ENCODE data around the gene PACC1. TPM values are rescaled to one million over a fixed set of nuclear protein-coding genes. Genes with fewer than 3 reads are reported as not detected.
"Not testable (repeated sequence)": the region's sequence is repeated elsewhere in the genome, so short reads cannot be mapped to it uniquely, and the experiment has no call there.

The PACC1 gene
- polyA plus RNA-seq, 1 experiment, result 10.6 TPM

GRCh38 chr1:212397171-212397570, 17.5 kb downstream of the PACC1 start:
- Histone ChIP-seq H3K4me3 (ENCODE audit: low read depth, low read length) (no peak overlapping the region), H3K9me3 (ENCODE audit: control insufficient read depth, insufficient read depth, low read length) (peaks cover 6% of the 10 kb centered on the region; the same call in 1 of the 2 replicates), H3K27ac (ENCODE audit: low read depth, low read length) (no peak overlapping the region), H3K27me3 (ENCODE audit: control insufficient read depth, insufficient read depth, low read length) (no peaks in the 10 kb centered on the region)
- DNase-seq (ENCODE audit: low read depth, low spot score), result no peak
- TF ChIP-seq, protein P1, sequence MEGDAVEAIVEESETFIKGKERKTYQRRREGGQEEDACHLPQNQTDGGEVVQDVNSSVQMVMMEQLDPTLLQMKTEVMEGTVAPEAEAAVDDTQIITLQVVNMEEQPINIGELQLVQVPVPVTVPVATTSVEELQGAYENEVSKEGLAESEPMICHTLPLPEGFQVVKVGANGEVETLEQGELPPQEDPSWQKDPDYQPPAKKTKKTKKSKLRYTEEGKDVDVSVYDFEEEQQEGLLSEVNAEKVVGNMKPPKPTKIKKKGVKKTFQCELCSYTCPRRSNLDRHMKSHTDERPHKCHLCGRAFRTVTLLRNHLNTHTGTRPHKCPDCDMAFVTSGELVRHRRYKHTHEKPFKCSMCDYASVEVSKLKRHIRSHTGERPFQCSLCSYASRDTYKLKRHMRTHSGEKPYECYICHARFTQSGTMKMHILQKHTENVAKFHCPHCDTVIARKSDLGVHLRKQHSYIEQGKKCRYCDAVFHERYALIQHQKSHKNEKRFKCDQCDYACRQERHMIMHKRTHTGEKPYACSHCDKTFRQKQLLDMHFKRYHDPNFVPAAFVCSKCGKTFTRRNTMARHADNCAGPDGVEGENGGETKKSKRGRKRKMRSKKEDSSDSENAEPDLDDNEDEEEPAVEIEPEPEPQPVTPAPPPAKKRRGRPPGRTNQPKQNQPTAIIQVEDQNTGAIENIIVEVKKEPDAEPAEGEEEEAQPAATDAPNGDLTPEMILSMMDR (IDR thresholded peaks at IDR 0.05; ENCODE audit: low read depth, low read length), result no peak
- POLR2A ChIA-PET, result no interaction called here
- CTCF ChIA-PET, result interaction anchor here (1.1 kb wide), 2 partner anchors 59 to 362 kb away, joined by 4 to 5 read pairs; partner anchors contain the start of genes DTL and INTS7

DNA sequence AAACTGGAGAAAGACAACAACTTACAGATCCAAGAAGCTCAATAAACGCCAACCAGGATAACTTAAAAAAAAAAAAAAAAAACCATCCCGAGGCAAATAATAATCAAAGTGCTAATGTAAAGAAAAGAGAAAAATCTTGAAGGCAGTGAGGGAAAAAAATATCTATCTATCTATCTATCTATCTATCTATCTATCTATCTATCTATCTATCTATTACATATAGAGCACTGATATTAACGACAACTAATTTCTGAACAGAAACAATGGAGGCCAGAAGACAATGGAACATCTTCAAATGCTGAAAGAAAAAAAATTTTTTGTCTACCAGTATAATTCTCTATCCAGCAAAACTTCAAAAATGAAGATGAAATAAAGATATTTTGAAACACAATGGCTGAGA, 18.0 kb downstream of the PACC1 start:
- ChIA-PET CTCF (interaction anchor here (1.1 kb wide), 2 partner anchors 59 to 361 kb away, joined by 4 to 5 read pairs; partner anchors contain the start of genes DTL and INTS7), POLR2A (no interaction called here)
- no peak overlapping the region for H3K27ac ChIP-seq (ENCODE audit: low read depth, low read length)
- no peak overlapping the region for H3K4me3 ChIP-seq (ENCODE audit: low read depth, low read length)
- H3K27me3 ChIP-seq (ENCODE audit: control insufficient read depth, insufficient read depth, low read length), result no peaks in the 10 kb centered on the region
- peaks cover 6% of the 10 kb centered on the region; the same call in 1 of the 2 replicates for H3K9me3 ChIP-seq (ENCODE audit: control insufficient read depth, insufficient read depth, low read length)
- DNase-seq (ENCODE audit: low read depth, low spot score), result no peak
- TF ChIP-seq, protein P1 (IDR thresholded peaks at IDR 0.05; ENCODE audit: low read depth, low read length), result no peak

- CTCF ChIA-PET, result not testable (repeated sequence)
Observed at GRCh38 chr1:212395678-212396437, 18.8 kb downstream of the PACC1 start.

DNA sequence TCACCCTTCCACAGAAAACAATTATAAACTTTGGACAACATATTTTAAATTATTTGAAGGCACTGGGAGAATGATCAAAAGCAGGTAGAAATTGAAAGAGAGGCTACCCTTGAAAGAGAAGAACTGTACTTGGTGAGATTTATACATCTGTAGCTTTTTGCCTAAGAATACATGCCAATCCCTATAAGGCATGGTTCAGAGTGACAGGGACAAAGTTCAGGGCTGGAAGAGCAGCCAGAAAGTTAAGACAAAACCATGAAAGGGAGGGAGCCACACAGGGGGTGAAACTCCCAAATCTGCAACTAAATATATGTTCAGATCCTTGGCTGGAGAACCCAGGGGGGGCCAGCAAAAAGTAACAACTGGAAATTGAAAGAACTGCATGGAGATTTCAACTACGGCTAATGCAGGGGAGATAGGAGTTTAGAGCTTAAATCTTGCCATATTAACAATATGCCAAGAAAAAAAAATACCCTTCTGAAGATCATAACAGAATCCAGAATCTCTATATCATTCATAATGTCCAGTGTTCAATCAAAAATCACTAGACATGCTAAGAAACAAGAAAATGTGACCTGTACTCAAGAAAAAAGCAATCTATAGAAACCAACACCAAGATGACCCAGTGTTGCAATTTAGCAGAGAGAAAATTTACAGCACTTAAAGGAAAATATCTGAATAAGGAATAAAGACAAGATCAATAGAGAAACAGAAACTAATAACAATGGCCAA, 25.5 kb downstream of the PACC1 start:
- Histone ChIP-seq H3K27ac (ENCODE audit: low read depth, low read length) (no peak overlapping the region), H3K27me3 (ENCODE audit: control insufficient read depth, insufficient read depth, low read length) (no peaks in the 10 kb centered on the region), H3K4me3 (ENCODE audit: low read depth, low read length) (no peak overlapping the region), H3K9me3 (ENCODE audit: control insufficient read depth, insufficient read depth, low read length) (peaks cover 12% of the 10 kb centered on the region)
- no peak for DNase-seq (ENCODE audit: low read depth, low spot score)
- TF ChIP-seq, protein P1 (IDR thresholded peaks at IDR 0.05; ENCODE audit: low read depth, low read length), result no peak
- ChIA-PET POLR2A (interaction anchor here (0.6 kb wide), 1 partner anchor 520 kb away, joined by 3 read pairs; no protein-coding TSS in a partner anchor), CTCF (no interaction called here)

More at GRCh38 chr1:212395678-212396437, 18.8 kb downstream of the PACC1 start:
- DNase-seq (ENCODE audit: low read depth, low spot score); H3K27me3 ChIP-seq (ENCODE audit: control insufficient read depth, insufficient read depth, low read length); H3K9me3 ChIP-seq (ENCODE audit: control insufficient read depth, insufficient read depth, low read length); H3K27ac ChIP-seq (ENCODE audit: low read depth, low read length); H3K4me3 ChIP-seq (ENCODE audit: low read depth, low read length); POLR2A ChIA-PET: not testable (repeated sequence)

DNA sequence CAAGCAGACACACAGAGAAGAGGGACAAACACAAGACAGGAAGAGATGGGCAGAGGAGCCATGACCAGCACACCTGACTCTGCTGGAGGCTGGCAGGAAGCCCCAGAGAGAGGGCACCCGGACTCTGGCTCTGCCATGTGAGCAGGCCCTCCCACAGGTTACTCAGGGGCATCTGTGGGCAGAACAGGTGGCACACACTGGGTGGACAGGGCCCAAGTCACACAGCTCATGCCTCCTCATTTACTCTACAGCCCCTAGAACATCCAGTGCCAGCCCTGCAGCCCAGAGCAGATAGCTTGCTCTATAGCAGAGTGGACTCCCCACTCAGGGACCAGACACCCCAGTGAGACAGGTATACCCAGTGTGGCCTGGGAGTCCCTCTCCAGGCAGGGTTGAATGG, 28.7 kb downstream of the PACC1 start:
- Histone ChIP-seq H3K27ac (ENCODE audit: low read depth, low read length) (no peak overlapping the region), H3K4me3 (ENCODE audit: low read depth, low read length) (no peak overlapping the region), H3K9me3 (ENCODE audit: control insufficient read depth, insufficient read depth, low read length) (peaks cover 11% of the 10 kb centered on the region), H3K27me3 (ENCODE audit: control insufficient read depth, insufficient read depth, low read length) (no peaks in the 10 kb centered on the region)
- TF ChIP-seq, protein P1 (IDR thresholded peaks at IDR 0.05; ENCODE audit: low read depth, low read length), result no peak
- ChIA-PET POLR2A (no interaction called here), CTCF (no interaction called here)
- DNase-seq (ENCODE audit: low read depth, low spot score), result no peak
